HG03064 (cell line): ENCODE data around the gene MDM2.
"Not testable (repeated sequence)": the region's sequence is repeated elsewhere in the genome, so short reads cannot be mapped to it uniquely, and the experiment has no call there.

Source experiments
- ATAC-seq: cut with Tn5 transposase; IDR thresholded peaks from one replicate; pipeline ENCODE4 v1.9.1; 2021; ENCODE audit warnings: low read depth; ENCODE audit not compliant: unreplicated experiment

The MDM2 gene

DNA sequence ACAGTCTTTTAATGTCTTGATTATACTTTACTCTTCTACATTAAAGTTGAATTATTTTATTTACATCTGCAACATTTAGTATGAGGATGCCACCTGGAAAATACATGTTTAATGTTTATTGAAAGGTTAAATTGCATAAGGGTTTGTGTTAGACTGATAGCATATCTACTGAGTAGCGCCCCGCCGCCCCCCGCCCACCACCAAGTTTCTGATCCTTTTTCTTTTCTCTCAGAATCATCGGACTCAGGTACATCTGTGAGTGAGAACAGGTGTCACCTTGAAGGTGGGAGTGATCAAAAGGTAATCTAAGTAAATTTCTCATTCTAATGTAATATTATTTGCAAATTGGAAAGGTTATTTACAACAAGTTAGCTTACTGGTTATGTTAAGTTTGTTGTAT is 16.2 kb downstream of the MDM2 start:
- ATAC-seq, result no peak

DNA sequence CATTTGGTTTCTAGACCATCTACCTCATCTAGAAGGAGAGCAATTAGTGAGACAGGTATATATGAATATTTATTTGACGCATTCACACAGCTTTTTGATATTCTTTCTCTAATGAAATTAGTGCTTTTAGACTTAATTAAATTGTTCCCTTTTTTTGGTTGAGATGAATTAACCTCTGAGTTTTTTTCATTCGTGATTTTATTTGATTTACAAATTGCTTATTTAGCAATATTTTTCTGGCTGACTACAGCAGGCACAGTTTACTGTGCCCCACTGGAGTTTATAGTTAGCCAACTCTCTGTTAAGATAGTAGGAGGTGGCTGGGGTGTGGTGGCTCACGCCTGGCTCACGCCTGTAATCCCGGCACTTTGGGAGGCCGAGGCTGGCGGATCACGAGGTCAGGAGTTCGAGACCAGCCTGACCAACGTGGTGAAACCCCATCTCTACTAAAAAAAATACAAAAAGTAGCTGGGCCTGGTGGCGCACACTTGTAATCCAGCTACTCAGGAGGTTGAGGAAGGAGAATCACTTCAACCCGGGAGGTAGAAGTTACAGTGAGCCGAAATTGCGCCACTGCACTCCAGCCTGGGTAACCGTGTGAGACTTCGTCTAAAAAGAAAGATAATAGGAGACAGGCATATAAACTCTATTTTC is 16.7 kb downstream of the MDM2 start:
- no peak for ATAC-seq

DNA sequence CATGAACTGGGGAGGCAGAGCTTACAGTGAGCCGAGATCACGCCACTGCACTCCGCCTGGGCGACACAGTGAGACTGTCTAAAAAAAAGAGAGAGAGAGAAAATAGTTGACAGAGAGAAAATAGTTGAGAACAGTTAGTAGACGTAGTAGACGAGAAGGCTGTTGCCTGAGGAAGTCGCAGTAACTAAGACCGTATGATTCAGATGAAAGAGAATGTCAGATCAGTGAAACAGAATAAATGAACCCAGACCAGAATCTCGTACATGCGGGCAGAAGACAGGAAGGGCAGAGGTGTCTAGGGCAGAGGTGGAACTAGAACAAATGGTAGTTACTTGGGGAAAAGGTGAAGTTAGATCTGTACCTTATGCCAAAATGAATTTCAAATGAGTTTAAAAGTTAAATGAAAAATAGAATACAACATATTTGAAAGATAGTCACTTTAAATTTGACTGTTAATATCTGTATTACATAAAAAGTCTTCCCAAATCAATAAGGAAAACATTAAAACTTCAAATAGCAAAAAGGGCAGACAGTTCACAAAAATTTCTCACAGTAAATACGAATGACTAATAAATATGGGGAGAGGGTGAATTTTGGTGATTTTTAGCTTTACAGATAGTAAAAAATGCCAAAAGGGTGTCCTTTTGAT is 17.7 kb downstream of the MDM2 start:
- ATAC-seq, result no peak

DNA sequence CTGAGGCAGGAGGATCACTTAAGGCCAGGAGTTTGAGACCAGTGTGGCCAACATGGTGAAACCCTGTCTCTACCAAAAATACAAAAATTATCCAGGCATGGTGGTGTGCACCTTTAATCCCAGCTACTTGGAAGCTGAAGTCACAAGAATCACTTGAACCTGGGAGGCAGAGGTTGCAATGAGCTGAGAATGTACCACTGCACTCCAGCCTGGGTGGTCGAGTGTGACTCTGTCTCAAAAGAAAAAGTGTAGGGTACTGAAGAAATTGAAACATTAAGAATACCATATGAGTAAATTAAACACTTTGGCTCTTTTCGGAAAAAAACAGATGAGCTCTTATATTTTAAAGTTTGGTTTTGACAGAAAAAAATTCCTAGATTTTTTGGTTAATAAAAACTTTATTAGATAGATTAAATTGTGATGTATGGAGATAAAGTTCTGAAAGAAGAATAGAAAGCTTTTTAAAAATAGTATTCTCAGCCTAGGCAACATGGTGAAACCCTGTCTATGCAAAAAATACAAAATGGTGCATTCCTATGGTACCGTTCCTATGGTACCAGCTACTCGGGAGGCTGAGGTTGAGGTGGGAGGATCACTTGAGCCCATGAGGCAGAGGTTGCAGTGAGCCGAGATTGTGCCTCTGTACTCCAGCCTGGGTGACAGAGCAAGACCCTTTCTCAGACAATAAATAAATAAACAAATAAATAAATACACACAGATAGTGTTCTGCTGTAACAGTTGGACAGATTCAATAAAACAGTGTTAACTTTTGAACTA is 20.1 kb downstream of the MDM2 start:
- ATAC-seq, result no peak

DNA sequence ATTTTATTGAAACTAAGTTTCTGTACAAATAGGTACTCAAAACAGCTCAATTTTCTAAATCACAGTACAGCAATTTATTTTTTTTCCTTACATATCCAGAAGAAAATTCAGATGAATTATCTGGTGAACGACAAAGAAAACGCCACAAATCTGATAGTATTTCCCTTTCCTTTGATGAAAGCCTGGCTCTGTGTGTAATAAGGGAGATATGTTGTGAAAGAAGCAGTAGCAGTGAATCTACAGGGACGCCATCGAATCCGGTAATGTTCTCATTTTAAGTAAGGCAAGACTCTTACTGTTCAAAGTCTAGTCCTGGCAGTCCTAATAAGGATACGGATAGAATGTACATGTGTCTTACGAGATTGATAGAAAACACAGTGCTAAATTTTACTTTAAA is 20.7 kb downstream of the MDM2 start:
- no peak for ATAC-seq

DNA sequence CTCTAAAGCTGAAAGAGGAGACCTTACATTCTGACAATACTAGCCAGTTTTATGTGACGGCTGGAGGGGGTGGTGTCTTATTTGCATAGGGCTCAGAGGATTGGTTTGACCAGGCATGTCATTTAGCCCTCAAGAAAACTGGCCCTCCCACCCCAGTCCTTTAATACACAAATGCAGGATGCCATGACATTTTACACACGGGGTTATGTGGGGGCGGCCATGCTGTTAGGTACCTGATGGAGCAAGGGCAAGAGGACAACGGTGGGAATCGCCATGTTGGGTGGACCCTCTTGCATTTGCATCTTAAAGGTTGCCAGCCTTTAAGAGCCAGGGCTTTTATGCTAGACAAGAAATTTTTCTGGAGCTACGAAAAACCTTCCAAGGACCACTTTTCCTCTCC is 23.3 kb downstream of the MDM2 start:
- ATAC-seq, result no peak

DNA sequence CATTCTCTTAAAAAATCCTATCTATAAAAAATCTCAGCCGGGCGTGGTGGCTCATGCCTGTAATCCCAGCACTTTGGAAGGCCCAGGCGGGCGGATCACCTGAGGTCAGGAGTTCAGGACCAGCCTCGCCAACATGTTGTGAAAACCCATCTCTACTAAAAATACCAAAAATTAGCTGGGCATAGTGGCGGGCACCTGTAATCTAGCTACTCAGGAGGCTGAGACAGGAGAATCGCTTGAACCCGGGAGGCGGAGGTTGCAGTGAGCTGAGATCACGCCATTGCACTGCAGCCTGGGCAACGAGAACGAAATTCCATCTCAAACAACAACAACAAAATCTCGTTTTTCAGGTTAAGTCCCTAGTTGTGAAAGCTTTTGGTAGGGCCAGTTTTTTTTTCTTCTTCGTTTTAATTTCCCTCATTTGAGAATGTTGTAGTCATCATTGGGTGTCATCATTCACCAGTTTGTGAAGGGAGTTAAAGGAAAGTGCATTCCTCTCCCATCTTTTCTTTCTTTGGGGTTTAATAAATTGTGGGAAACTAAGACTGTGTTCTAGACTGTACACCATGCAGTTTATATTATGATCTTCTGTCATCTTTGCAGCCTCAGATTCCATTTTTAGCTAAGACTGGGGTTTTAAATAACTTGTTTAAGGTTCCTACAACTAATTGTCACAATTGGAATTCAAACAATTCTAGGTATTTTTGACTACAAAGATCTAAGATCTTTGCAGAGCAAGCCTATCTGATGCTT is 23.9 kb downstream of the MDM2 start:
- ATAC-seq, result no peak

DNA sequence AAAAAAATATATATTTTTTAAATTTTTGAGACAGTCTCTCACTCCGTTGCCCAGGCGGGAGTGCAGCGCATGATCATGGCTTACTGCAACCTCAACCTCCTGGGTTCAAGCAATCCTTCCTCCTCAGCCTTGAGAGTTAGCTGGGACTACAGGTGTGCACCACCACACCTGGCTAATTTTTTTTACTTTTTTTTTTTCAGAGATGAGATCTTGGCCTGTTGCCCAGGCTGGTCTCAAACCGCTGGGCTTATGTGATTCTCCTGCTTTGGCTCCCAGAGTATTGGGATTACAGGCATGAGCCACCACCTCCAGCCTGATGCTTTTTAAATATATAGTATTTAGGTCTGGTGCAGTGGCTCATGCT is 24.5 kb downstream of the MDM2 start:
- ATAC-seq, result no peak

DNA sequence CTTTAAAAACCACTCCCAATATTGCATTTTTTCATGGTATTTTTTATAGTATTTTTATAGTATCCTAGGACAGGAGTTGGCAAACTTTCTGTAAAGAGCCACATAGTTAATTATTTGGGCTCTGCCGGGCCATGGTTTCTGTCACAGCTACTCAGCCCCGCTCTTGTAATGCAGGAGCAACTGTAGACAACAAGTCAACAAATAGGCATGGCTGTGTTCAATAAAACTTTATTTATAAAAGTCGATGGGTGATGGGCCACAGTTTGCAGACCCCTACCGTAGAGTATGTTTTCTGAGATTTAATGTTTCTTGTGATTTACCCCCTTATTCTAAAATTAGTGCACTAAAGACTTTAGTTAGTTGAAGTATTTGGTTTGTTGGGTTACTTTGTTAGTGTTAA is 25.5 kb downstream of the MDM2 start:
- ATAC-seq, result no peak

DNA sequence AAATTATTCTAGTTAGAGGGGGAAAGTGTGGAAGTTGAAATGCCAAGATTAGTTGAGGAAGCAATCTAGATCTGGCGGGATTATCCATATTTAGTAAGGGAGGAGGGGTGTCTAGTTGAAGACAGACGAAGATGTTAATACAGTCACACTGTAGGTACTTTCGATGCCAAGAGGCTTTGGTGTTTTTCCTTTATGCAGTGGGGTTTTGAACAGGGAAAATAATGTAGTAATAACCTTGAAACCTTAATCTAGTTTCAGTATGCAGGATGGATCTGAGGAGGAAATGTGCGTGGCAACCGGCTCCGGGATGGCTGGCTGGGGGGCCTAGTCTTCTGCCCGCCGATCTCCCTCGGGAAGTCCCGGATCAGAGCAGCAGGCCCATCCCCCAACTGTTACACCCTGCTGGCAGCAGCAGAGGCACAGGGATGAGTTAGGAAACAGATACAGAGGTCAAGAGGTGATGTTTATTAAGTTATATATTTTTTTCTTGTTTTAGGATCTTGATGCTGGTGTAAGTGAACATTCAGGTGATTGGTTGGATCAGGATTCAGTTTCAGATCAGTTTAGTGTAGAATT is 27.4 kb downstream of the MDM2 start:
- ATAC-seq, result no peak

DNA sequence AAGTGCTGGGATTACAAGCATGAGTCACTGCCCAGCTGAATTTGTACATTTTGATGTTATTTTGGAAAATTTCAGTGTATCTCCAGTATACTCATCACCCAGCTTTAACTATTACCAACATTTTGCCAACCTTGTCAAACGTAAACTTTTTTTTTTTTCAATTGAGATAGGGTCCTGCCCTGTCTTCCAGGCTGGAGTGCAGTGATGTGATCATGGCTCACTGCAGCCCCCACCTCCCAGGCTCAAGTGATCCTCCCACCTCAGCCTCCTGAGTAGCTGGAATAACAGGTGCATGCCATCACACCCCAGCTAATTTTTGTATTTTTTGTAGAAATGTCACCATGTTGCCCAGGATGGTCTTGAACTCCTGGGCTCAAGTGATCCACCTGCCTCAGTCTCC is 29.2 kb downstream of the MDM2 start:
- no peak for ATAC-seq

DNA sequence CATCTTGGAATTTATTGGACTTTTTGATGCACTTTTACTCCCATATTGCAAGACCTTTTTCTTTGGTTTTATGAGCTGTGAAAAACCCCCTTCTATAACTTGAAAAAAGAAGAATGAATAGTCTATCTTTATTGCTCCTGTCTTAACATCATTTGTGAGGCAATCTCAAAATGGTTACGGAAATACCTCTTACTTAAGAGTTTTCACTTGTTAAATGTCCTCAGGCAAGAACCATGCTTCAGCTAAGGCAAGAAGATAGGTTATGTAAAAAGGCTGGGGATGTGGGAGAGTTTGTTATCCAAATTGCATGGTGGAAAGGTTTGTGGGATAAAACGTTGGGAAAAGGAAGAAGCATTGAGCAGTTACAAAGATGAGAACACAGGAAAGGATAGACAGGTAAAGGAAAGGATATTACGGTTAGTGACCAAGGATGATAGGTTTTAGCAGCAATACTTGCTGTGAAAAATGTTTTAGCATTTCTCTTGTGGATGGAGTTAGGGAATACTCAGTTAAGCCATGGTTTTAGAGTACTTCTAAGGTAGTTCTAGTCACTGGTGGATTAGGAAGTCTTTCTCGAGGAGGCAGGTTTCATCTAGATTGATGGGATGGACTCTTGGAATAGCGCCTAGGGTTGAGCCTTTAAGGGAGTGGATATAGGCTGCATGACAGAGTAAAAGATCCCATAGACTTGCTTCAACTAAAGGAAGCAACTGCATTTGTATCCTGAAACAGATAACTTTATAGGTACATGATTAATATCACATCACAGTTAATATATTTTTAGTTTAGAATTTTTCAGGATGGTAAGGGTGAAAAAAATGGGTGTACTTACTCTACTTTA is 30.3 kb downstream of the MDM2 start:
- ATAC-seq, result no peak

DNA sequence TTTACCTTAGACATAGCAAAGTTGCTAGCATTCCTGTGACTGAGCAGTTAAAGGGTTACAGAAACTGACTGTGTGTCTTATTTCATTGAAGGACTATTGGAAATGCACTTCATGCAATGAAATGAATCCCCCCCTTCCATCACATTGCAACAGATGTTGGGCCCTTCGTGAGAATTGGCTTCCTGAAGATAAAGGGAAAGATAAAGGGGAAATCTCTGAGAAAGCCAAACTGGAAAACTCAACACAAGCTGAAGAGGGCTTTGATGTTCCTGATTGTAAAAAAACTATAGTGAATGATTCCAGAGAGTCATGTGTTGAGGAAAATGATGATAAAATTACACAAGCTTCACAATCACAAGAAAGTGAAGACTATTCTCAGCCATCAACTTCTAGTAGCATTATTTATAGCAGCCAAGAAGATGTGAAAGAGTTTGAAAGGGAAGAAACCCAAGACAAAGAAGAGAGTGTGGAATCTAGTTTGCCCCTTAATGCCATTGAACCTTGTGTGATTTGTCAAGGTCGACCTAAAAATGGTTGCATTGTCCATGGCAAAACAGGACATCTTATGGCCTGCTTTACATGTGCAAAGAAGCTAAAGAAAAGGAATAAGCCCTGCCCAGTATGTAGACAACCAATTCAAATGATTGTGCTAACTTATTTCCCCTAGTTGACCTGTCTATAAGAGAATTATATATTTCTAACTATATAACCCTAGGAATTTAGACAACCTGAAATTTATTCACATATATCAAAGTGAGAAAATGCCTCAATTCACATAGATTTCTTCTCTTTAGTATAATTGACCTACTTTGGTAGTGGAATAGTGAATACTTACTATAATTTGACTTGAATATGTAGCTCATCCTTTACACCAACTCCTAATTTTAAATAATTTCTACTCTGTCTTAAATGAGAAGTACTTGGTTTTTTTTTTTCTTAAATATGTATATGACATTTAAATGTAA is 31.5 kb downstream of the MDM2 start:
- ATAC-seq, result no peak

DNA sequence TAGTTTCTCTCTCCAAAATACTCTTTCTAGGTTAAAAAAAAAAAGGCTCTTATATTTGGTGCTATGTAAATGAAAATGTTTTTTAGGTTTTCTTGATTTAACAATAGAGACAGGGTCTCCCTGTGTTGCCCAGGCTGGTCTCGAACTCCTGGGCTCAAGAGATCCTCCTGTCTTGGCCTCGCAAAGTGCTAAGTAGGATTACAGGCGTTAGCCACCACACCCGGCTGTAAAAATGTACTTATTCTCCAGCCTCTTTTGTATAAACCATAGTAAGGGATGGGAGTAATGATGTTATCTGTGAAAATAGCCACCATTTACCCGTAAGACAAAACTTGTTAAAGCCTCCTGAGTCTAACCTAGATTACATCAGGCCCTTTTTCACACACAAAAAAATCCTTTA is 33.2 kb downstream of the MDM2 start:
- not testable (repeated sequence) for ATAC-seq

DNA sequence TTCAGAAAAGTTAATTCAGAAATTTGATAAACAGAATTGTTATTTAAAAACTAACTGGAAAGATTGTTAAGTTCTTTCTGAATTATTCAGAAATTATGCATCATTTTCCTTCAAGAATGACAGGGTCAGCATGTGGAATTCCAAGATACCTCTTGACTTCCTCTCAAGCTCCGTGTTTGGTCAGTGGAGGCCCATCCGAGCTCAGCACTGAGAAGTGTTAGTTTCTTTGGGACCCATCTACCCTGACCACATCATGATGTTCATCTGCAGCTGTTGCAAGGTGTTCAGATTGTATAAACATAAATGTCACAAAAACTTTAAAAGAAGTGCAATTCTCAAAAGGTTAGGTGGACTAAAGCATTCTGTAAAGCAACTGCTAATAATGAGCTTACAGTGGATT is 33.7 kb downstream of the MDM2 start:
- ATAC-seq, result no peak

DNA sequence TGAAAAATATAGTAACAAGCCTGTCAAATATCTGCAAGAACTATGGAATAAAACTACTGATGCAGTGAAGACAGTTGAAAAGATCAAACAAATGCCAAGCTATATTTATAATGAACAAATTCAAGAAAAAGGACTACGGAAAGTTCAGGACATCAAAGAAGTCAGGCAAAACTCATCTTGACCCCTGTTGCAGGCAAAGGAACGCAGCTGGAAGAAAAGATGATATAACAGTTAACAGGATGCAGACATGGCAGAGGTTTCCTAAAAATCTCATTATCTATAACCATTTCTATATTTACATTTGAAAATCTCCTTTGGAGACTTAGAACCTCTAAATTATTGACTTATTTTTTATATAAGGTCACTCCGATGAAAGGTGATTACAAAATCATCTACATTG is 34.1 kb downstream of the MDM2 start:
- no peak for ATAC-seq

DNA sequence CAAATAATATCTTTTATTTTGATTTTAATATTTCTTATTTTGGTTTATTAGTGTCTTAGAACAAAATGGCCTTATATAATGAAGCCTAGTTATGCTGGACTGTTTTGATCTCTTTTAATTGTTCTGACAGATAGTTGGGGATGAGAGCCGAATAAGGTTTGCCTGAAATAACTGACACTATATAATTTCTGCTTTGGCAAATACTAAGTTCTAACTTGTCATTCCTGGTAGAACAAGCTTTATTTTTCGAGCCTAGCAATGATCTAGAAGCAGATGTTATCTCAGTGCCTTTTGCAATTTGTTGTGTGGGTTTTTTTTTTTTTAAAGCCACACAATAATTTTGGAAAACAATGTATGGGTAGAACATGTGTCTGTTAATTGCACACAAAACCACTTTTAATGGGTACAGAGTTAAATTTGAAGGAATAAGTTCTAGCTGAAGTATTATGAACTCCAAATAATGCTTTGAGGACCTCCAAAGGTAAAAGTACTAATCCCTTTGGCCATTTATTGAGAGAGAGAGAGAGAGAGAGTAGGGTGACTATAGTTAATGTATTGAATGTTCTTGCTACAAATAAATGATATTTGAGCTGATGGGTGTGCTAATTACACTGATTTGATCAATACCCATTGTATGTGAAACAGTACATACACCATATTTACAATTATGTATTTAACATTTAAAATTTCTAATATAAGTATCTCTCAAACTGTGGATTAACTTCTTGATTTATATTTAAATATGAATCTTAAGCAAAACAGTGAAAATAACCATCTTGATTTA is 35.0 kb downstream of the MDM2 start:
- ATAC-seq, result no peak

DNA sequence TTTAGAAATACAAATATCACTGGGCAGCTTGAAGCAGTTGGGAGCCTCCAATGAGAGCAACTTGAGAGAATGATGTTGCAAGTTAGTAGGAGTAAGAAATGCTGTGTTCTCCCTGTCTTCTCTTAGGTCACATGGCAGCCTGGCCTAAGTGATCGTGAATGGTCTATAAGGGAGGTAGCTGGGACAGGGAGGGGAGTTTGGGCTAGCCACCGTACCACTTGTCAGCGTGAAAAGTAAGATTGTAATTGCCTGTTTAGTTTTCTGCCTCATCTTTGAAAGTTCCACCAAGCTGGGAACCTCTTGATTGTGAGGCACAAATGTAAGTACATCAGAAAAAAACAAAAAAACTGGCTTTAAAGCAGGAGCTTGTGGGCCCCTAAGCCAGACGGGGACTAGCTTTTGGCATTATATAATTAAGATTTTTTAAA is 36.4 kb downstream of the MDM2 start:
- ATAC-seq, result no peak
